ENCODE results near the gene TMEM8B.

TMEM8B gene

GRCh38 chr9:35812025-35812602 is 16.9 kb upstream of the TMEM8B start, which contains the start of gene SPAG8:
Gene SPAG8 (minus strand): TSS chr9:35812262. CDS start chr9:35812147, 115 bp downstream.
- peak; percentile 84 for DNase-seq (ENCODE audit: low read depth)

GRCh38 chr9:35813434-35814105 is 15.5 kb upstream of the TMEM8B start:
- no peak for DNase-seq (ENCODE audit: low read depth)

GRCh38 chr9:35814106-35814840 is 14.8 kb upstream of the TMEM8B start:
- DNase-seq (ENCODE audit: low read depth), result peak; percentile 22

GRCh38 chr9:35814841-35815543 is 14.0 kb upstream of the TMEM8B start, which contains the start of gene HINT2:
Gene HINT2 (minus strand): TSS chr9:35815042. CDS start chr9:35814979, 63 bp downstream.
- peak; percentile 94 for DNase-seq (ENCODE audit: low read depth)

- DNase-seq (ENCODE audit: low read depth), result no peak
Measured at GRCh38 chr9:35816708-35817107, 12.3 kb upstream of the TMEM8B start.

GRCh38 chr9:35818341-35818740 is 10.7 kb upstream of the TMEM8B start:
- no peak for DNase-seq (ENCODE audit: low read depth)

GRCh38 chr9:35820076-35820475 is 9.0 kb upstream of the TMEM8B start:
- DNase-seq (ENCODE audit: low read depth), result no peak

GRCh38 chr9:35822926-35823325 is 6.1 kb upstream of the TMEM8B start:
- no peak for DNase-seq (ENCODE audit: low read depth)

- DNase-seq (ENCODE audit: low read depth), result no peak
Measured at GRCh38 chr9:35826071-35826701, 2.8 kb upstream of the TMEM8B start.

- DNase-seq (ENCODE audit: low read depth), result no peak
Measured at GRCh38 chr9:35827486-35827885, 1.5 kb upstream of the TMEM8B start.

GRCh38 chr9:35828716-35829083 is 328 bp upstream of the TMEM8B start, which contains the start of gene FAM221B:
Gene FAM221B (minus strand): TSS chr9:35828732. CDS start chr9:35826161, 2,571 bp downstream.
- DNase-seq (ENCODE audit: low read depth), result no peak

- DNase-seq (ENCODE audit: low read depth), result no peak
Measured at GRCh38 chr9:35829764-35830096, 702 bp downstream of the TMEM8B start.

- DNase-seq (ENCODE audit: low read depth), result no peak
Measured at GRCh38 chr9:35831040-35831439, 2.0 kb downstream of the TMEM8B start.

- DNase-seq (ENCODE audit: low read depth), result no peak
Measured at GRCh38 chr9:35832814-35833213, 3.8 kb downstream of the TMEM8B start.

- no peak for DNase-seq (ENCODE audit: low read depth)
Measured at GRCh38 chr9:35834260-35835215, 5.5 kb downstream of the TMEM8B start.

GRCh38 chr9:35835216-35835632 is 6.2 kb downstream of the TMEM8B start:
- no peak for DNase-seq (ENCODE audit: low read depth)

GRCh38 chr9:35835766-35836165 is 6.7 kb downstream of the TMEM8B start:
- no peak for DNase-seq (ENCODE audit: low read depth)

GRCh38 chr9:35836595-35836994 is 7.6 kb downstream of the TMEM8B start:
- DNase-seq (ENCODE audit: low read depth), result no peak

- no peak for DNase-seq (ENCODE audit: low read depth)
Measured at GRCh38 chr9:35839926-35840325, 10.9 kb downstream of the TMEM8B start.

GRCh38 chr9:35840881-35841644 is 12.0 kb downstream of the TMEM8B start:
- DNase-seq (ENCODE audit: low read depth), result no peak

All from activated T-cell treated with anti-CD3 and anti-CD28 coated beads for 1 hour (primary cell).